ENCODE results near the gene FAM163A.

GRCh38 chr1:179817789-179818188 is 74.7 kb downstream of the FAM163A start:
- TF ChIP-seq POLR2A (IDR thresholded peaks at IDR 0.05): no peak
- no peak for TF ChIP-seq CTCF (IDR thresholded peaks at IDR 0.05)
- peak in 1 of 2 donors; percentile 35 for TF ChIP-seq EP300 (IDR thresholded peaks at IDR 0.05)

All from tibial nerve (tissue), 4 donors.